Hepatocyte (in vitro differentiated cells): Measurements from ENCODE around the gene TNFAIP6. TPM values are rescaled to one million over a fixed set of nuclear protein-coding genes. Genes with fewer than 3 reads are reported as not detected.
A peak's percentile ranks its signal among the peaks of the same experiment; 100 is the strongest.

Source experiments
- DNase-seq: peaks from one replicate; pipeline ENCODE4 v3.0.0-alpha.2; 2016; ENCODE audit warnings: low spot score
- H2AFZ ChIP-seq: fragments of 200-600 bp; sonication (generic); 2 replicates; pipeline ENCODE4 v1.6.0; 2016; ENCODE audit warnings: antibody characterized with exemption, mild to moderate bottlenecking
- H3K27ac ChIP-seq: fragments of 200-600 bp; sonication (generic); 2 replicates; pipeline ENCODE4 v1.5.1; 2016; ENCODE audit warnings: mild to moderate bottlenecking
- H3K27me3 ChIP-seq: fragments of 200-600 bp; sonication (generic); 2 replicates; pipeline ENCODE4 v1.6.1; 2016
- H3K36me3 ChIP-seq: fragments of 200-600 bp; sonication (generic); replicated peaks from 2 replicates; pipeline ENCODE4 v1.5.1; 2016; ENCODE audit warnings: low read depth; ENCODE audit not compliant: insufficient read depth
- H3K4me1 ChIP-seq: fragments of 200-600 bp; sonication (generic); 2 replicates; pipeline ENCODE4 v1.5.1; 2016; ENCODE audit warnings: mild to moderate bottlenecking, moderate library complexity; ENCODE audit not compliant: insufficient read depth
- H3K4me2 ChIP-seq: fragments of 200-600 bp; sonication (generic); 2 replicates; pipeline ENCODE4 v1.6.0; 2016
- H3K4me3 ChIP-seq: fragments of 200-600 bp; sonication (generic); 2 replicates; pipeline ENCODE4 v1.5.1; 2016; ENCODE audit warnings: mild to moderate bottlenecking
- H3K79me2 ChIP-seq: fragments of 200-600 bp; sonication (generic); 2 replicates; pipeline ENCODE4 v1.6.0; 2017; ENCODE audit warnings: mild to moderate bottlenecking
- H3K9me2 ChIP-seq: fragments of 200-600 bp; sonication (generic); replicated peaks from 2 replicates; pipeline ENCODE4 v1.6.0; 2017; ENCODE audit warnings: mild to moderate bottlenecking; ENCODE audit not compliant: insufficient read depth
- H3K9me3 ChIP-seq: fragments of 200-600 bp; sonication (generic); 2 replicates; pipeline ENCODE4 v1.5.1; 2016; ENCODE audit warnings: low read depth, mild to moderate bottlenecking
- H4K20me1 ChIP-seq: fragments of 200-600 bp; sonication (generic); 2 replicates; pipeline ENCODE4 v1.6.0; 2016; ENCODE audit warnings: mild to moderate bottlenecking; ENCODE audit not compliant: insufficient read depth, poor library complexity, severe bottlenecking
- EZH2 ChIP-seq: fragments of 200-600 bp; sonication (generic); IDR thresholded peaks from 2 replicates; pipeline ENCODE4 v1.6.1; 2016; ENCODE audit warnings: antibody characterized with exemption, mild to moderate bottlenecking, borderline replicate concordance
- EZH2phosphoT487 ChIP-seq: fragments of 200-600 bp; sonication (generic); IDR thresholded peaks from one replicate; pipeline ENCODE4 v1.6.1; 2018; ENCODE audit warnings: antibody characterized with exemption, mild to moderate bottlenecking, low read depth, moderate library complexity; ENCODE audit not compliant: unreplicated experiment, severe bottlenecking
- WGBS: methylation state at CpG from one replicate; pipeline ENCODE4 v1.1.6; 2016; ENCODE audit warnings: low lambda C conversion rate; ENCODE audit errors: missing lambda C conversion rate; 5-methylcytosine and 5-hydroxymethylcytosine counted together
- polyA plus RNA-seq: library from polyadenylated mRNA; unstranded; fragments of >200 nt; fragmentation: Nextera tagmentation; extraction: Ambion mirVana; gene quantifications from 2 replicates; pipeline ENCODE4 v1.2.1, GENCODE V29; 2016
- total RNA-seq: library from RNA; depleted of rRNA; stranded (reverse); fragments of >200 nt; gene quantifications from 2 replicates; pipeline ENCODE4 v1.2.3, GENCODE V29; 2014
- TF ChIP-seq, protein P1 (sequence below): fragments of 200-600 bp; sonication (generic); IDR thresholded peaks from 2 replicates; pipeline ENCODE4 v1.5.1; 2016; ENCODE audit warnings: antibody characterized with exemption, mild to moderate bottlenecking; ENCODE audit not compliant: poor library complexity

TNFAIP6 gene
- total and polyA plus RNA-seq, 2 experiments from 2014 or later, result 10.5 to 13.0 TPM

GRCh38 chr2:151408788-151409600 lies 51.6 kb downstream of the TNFAIP6 start:
- H3K9me3 ChIP-seq, result no peaks in the 10 kb centered on the region
- no peaks in the 10 kb centered on the region for H3K9me2 ChIP-seq
- no peak overlapping the region for H3K4me3 ChIP-seq
- 86% methylated on average over 25 of the region's 25 CpGs for WGBS
- H3K36me3 ChIP-seq, result peaks cover 3% of the 10 kb centered on the region
- H3K4me2 ChIP-seq, result peak overlapping the region; percentile 67
- peaks cover 38% of the 10 kb centered on the region for H3K79me2 ChIP-seq
- H3K27me3 ChIP-seq, result no peaks in the 10 kb centered on the region
- peaks cover 8% of the 10 kb centered on the region for H3K4me1 ChIP-seq
- H4K20me1 ChIP-seq, result peaks cover 4% of the 10 kb centered on the region
- DNase-seq, result no peak
- H2AFZ ChIP-seq, result peak overlapping the region; percentile 62
- H3K27ac ChIP-seq, result peak overlapping the region; percentile 96
- TF ChIP-seq EZH2phosphoT487 (no peak), EZH2 (no peak)
- TF ChIP-seq, protein P1, sequence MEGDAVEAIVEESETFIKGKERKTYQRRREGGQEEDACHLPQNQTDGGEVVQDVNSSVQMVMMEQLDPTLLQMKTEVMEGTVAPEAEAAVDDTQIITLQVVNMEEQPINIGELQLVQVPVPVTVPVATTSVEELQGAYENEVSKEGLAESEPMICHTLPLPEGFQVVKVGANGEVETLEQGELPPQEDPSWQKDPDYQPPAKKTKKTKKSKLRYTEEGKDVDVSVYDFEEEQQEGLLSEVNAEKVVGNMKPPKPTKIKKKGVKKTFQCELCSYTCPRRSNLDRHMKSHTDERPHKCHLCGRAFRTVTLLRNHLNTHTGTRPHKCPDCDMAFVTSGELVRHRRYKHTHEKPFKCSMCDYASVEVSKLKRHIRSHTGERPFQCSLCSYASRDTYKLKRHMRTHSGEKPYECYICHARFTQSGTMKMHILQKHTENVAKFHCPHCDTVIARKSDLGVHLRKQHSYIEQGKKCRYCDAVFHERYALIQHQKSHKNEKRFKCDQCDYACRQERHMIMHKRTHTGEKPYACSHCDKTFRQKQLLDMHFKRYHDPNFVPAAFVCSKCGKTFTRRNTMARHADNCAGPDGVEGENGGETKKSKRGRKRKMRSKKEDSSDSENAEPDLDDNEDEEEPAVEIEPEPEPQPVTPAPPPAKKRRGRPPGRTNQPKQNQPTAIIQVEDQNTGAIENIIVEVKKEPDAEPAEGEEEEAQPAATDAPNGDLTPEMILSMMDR, result no peak

GRCh38 chr2:151409601-151410484 lies 52.5 kb downstream of the TNFAIP6 start, which contains the start of gene RIF1:
TSS of gene RIF1 (plus strand) at chr2:151409902. CDS start at chr2:151410424, 522 bp downstream.
- peaks cover 8% of the 10 kb centered on the region for H3K4me1 ChIP-seq
- peaks cover 4% of the 10 kb centered on the region for H4K20me1 ChIP-seq
- no peaks in the 10 kb centered on the region for H3K9me3 ChIP-seq
- no peaks in the 10 kb centered on the region for H3K27me3 ChIP-seq
- H3K4me2 ChIP-seq, result peak within 1 kb of the TSS; percentile 74
- no peaks in the 10 kb centered on the region for H3K9me2 ChIP-seq
- peaks cover 3% of the 10 kb centered on the region for H3K36me3 ChIP-seq
- no peak for TF ChIP-seq EZH2phosphoT487
- TF ChIP-seq, protein P1, result peak; percentile 76
- WGBS, result under 1% methylated on average over 60 of the region's 65 CpGs
- peak within 1 kb of the TSS; percentile 84 for H3K4me3 ChIP-seq
- H2AFZ ChIP-seq, result peak within 1 kb of the TSS; percentile 62
- peak within 1 kb of the TSS; percentile 96 for H3K27ac ChIP-seq
- H3K79me2 ChIP-seq, result peaks cover 46% of the 10 kb centered on the region
- DNase-seq, result peak; percentile 95

- peaks cover 4% of the 10 kb centered on the region for H4K20me1 ChIP-seq
- peak; percentile 50 for DNase-seq
- H2AFZ ChIP-seq, result peak overlapping the region; percentile 62
- peak overlapping the region; percentile 74 for H3K4me2 ChIP-seq
- H3K79me2 ChIP-seq, result peaks cover 46% of the 10 kb centered on the region
- TF ChIP-seq EZH2 (no peak), EZH2phosphoT487 (no peak)
- TF ChIP-seq, protein P1, result no peak
- no peaks in the 10 kb centered on the region for H3K9me3 ChIP-seq
- H3K9me2 ChIP-seq, result no peaks in the 10 kb centered on the region
- no peaks in the 10 kb centered on the region for H3K27me3 ChIP-seq
- H3K27ac ChIP-seq, result peak overlapping the region; percentile 96
- peak overlapping the region; percentile 84 for H3K4me3 ChIP-seq
- H3K4me1 ChIP-seq, result peaks cover 8% of the 10 kb centered on the region
- peaks cover 3% of the 10 kb centered on the region for H3K36me3 ChIP-seq
- WGBS, result 1% methylated on average over 21 of the region's 21 CpGs
These were observed 53.1 kb downstream of the TNFAIP6 start for GRCh38 chr2:151410485-151410834.
